IMR-90 (cell line): ENCODE results near the gene PPARG.

ENCODE experiments used
- BHLHE40 ChIP-seq: fragments of 150-350 bp; IDR thresholded peaks from 2 replicates; pipeline ENCODE4 v1.6.1; 2016; ENCODE audit warnings: mild to moderate bottlenecking, low read depth, low read length
- CEBPB ChIP-seq: IDR thresholded peaks from 2 replicates; pipeline ENCODE4 v1.6.1; 2012; ENCODE audit warnings: low read depth, low read length, improper control_type of control experiment
- CHD1 ChIP-seq: IDR thresholded peaks from 2 replicates; pipeline ENCODE4 v1.6.1; 2012; ENCODE audit warnings: low read depth, low read length, improper control_type of control experiment
- CTCF ChIP-seq: conservative IDR thresholded peaks from 2 replicates; pipeline ENCODE4 v1.5.1; 2012; ENCODE audit warnings: mild to moderate bottlenecking, low read depth, low read length, improper control_type of control experiment
- MAFK ChIP-seq: IDR thresholded peaks from 2 replicates; pipeline ENCODE4 v1.6.1; 2012; ENCODE audit warnings: low read depth, low read length, improper control_type of control experiment
- MAZ ChIP-seq: IDR thresholded peaks from 2 replicates; pipeline ENCODE4 v1.6.1; 2012; ENCODE audit warnings: low read depth, mild to moderate bottlenecking, low read length, improper control_type of control experiment, moderate library complexity, borderline replicate concordance
- MXI1 ChIP-seq: IDR thresholded peaks from 2 replicates; pipeline ENCODE4 v1.6.1; 2012; ENCODE audit warnings: low read depth, mild to moderate bottlenecking, low read length, moderate library complexity, borderline replicate concordance
- NFE2L2 ChIP-seq: fragments of 150-350 bp; IDR thresholded peaks from 2 replicates; pipeline ENCODE4 v1.6.1; 2016; ENCODE audit warnings: low read depth, mild to moderate bottlenecking, low read length
- POLR2A ChIP-seq: IDR thresholded peaks from 2 replicates; pipeline ENCODE4 v1.6.1; 2012; ENCODE audit warnings: mild to moderate bottlenecking, low read depth, low read length
- RAD21 ChIP-seq: IDR thresholded peaks from 2 replicates; pipeline ENCODE4 v1.6.1; 2012; ENCODE audit warnings: low read length, improper control_type of control experiment
- TF ChIP-seq, protein P1 (sequence below): fragments of 150-350 bp; IDR thresholded peaks from 2 replicates; pipeline ENCODE4 v1.6.1; 2017; ENCODE audit warnings: mild to moderate bottlenecking, antibody characterized with exemption, low read length, low read depth

GRCh38 chr3:12454816-12455121 is 165.9 kb downstream of the PPARG start:
- TF ChIP-seq CTCF (no peak), POLR2A (no peak), NFE2L2 (no peak), MAFK (no peak), CHD1 (no peak), CEBPB (no peak), MAZ (no peak), BHLHE40 (no peak), RAD21 (no peak), MXI1 (no peak)
- TF ChIP-seq, protein P1, sequence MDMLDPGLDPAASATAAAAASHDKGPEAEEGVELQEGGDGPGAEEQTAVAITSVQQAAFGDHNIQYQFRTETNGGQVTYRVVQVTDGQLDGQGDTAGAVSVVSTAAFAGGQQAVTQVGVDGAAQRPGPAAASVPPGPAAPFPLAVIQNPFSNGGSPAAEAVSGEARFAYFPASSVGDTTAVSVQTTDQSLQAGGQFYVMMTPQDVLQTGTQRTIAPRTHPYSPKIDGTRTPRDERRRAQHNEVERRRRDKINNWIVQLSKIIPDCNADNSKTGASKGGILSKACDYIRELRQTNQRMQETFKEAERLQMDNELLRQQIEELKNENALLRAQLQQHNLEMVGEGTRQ, result no peak
